K562 (cell line): Measurements from ENCODE around the gene LRRC57. TPM values are rescaled to one million over a fixed set of nuclear protein-coding genes. Genes with fewer than 3 reads are reported as not detected.

Source experiments
- CHD4 ChIP-seq: fragments of 200-600 bp; sonication (generic); IDR thresholded peaks from 3 replicates; pipeline ENCODE4 v1.6.1; 2012; ENCODE audit warnings: low read depth, mild to moderate bottlenecking, mixed read lengths, low read length, inconsistent platforms; ENCODE audit not compliant: insufficient read depth, insufficient replicate concordance, poor library complexity, severe bottlenecking
- DLX4 ChIP-seq: fragments of 250-450 bp; sonication (Bioruptor Pico); IDR thresholded peaks from 2 replicates; pipeline ENCODE4 v1.6.1; 2021; ENCODE audit warnings: mild to moderate bottlenecking
- DNMT1 ChIP-seq: fragments of 450-650 bp; IDR thresholded peaks from 2 replicates; pipeline ENCODE4 v1.6.1; 2016; ENCODE audit warnings: antibody characterized with exemption, mild to moderate bottlenecking
- EGR1 ChIP-seq: fragments of 450-650 bp; conservative IDR thresholded peaks from 2 replicates; pipeline ENCODE4 v1.6.1; 2017; ENCODE audit warnings: mild to moderate bottlenecking
- FOXP4 ChIP-seq: sonication (generic); formaldehyde crosslinking; IDR thresholded peaks from 2 replicates; pipeline ENCODE4 v1.8.0; 2022; ENCODE audit warnings: mild to moderate bottlenecking, missing genetic modification reagents, borderline replicate concordance
- REST ChIP-seq, 2 experiments: fragments of 450-650 bp; formaldehyde crosslinking in 1 of 2; IDR thresholded peaks; 2 replicates each; pipeline versions ENCODE4 v1.4.0 to v1.6.1; 2014 to 2020; ENCODE audit warnings: mild to moderate bottlenecking in 2 of 2, borderline replicate concordance in 1 of 2, low read depth in 1 of 2
- SNAPC5 ChIP-seq: fragments of 250-450 bp; sonication (Bioruptor Pico); IDR thresholded peaks from 2 replicates; pipeline ENCODE4 v1.8.0; 2021; ENCODE audit warnings: moderate library complexity, mild to moderate bottlenecking, inconsistent platforms
- TRIM25 ChIP-seq: fragments of 450-650 bp; IDR thresholded peaks from 2 replicates; pipeline ENCODE4 v1.7.0; 2016; ENCODE audit warnings: borderline replicate concordance
- ZBTB49 ChIP-seq: sonication (generic); formaldehyde crosslinking; IDR thresholded peaks from 2 replicates; pipeline ENCODE4 v1.8.0; 2022; ENCODE audit warnings: missing genetic modification reagents, mild to moderate bottlenecking, borderline replicate concordance
- polyA plus RNA-seq, 8 experiments: library from polyadenylated mRNA; depleted of rRNA in 4 of 8; stranded (reverse) in 5 of 8; unstranded in 3 of 8; fragments of >200 nt; fragmentation: Nextera tagmentation in 2 of 8; fragmentation: Illumina TruSeq in 1 of 8; extraction: Ambion mirVana in 2 of 8; extraction: Trizol in 1 of 8; gene quantifications; 2 replicates each; pipeline versions ENCODE4 v1.2.1 to v1.2.3, GENCODE V29; 2011 to 2014; ENCODE audit warnings: inconsistent platforms in 1 of 8, missing spikeins in 1 of 8
- total RNA-seq, 7 experiments: library from RNA; depleted of rRNA in 6 of 7; stranded (reverse); fragments of >200 nt in 6 of 7; fragmentation: Illumina TruSeq in 2 of 7; extraction: Trizol in 2 of 7; gene quantifications; 2 replicates each; pipeline versions ENCODE4 v1.2.1 to v1.2.3, GENCODE V29; 2011 to 2021; ENCODE audit warnings: low replicate concordance in 1 of 7

The LRRC57 gene
- total and polyA plus RNA-seq, 9 of the 15 experiments (the other 6 are each of a cell fraction or from before 2014, with no cell fraction given) = 3.9 to 20.4 (median 14.8) TPM

GRCh38 chr15:42584031-42584765, 35.6 kb upstream of the LRRC57 start (continued):
- TF ChIP-seq REST (IDR thresholded peaks at IDR 0.05; ENCODE audit: borderline replicate concordance) = no peak; the same call in 1 of the 2 replicates
- TF ChIP-seq REST (CRISPR knock-in tag; IDR thresholded peaks at IDR 0.05; ENCODE audit: low read depth) = no peak
- no peak for TF ChIP-seq SNAPC5 (CRISPR knock-in tag)
- TF ChIP-seq ZBTB49 (CRISPR knock-in tag) = no peak
- TF ChIP-seq DNMT1 = no peak
- no peak for TF ChIP-seq CHD4
- TF ChIP-seq TRIM25 = no peak
- TF ChIP-seq EGR1 = no peak
- no peak for TF ChIP-seq FOXP4 (CRISPR knock-in tag)
- TF ChIP-seq DLX4 = no peak
